CD4-positive, alpha-beta T cell (primary cell): ENCODE data around the gene CROCC2. TPM values are rescaled to one million over a fixed set of nuclear protein-coding genes. Genes with fewer than 3 reads are reported as not detected.

ENCODE experiments used
- ATAC-seq: fragments of 200-7000 bp; cut with Tn5 transposase; one replicate; pipeline ENCODE4 v1.10.0; 2022; ENCODE audit warnings: mild to moderate bottlenecking; ENCODE audit not compliant: poor library complexity
- CTCF ChIA-PET: fragments of 350-600 bp; sonication (Branson Sonifier 250); formaldehyde crosslinking; loops from one replicate; lab custom pipeline; 2021; ENCODE audit warnings: antibody characterized with exemption, inconsistent platforms; lab: Charles Lee
- POLR2A ChIA-PET: fragments of 350-600 bp; sonication (Branson Sonifier 250); formaldehyde crosslinking; loops from one replicate; lab custom pipeline; 2021; ENCODE audit warnings: antibody characterized with exemption, inconsistent platforms; lab: Charles Lee
- DNase-seq, 14 experiments: peaks; one replicate each; pipeline ENCODE4 v3.0.0-alpha.2; 2013 to 2020; ENCODE audit warnings: mixed read lengths in 2 of 14
- H3K27ac ChIP-seq, 2 donors: one replicate each; pipeline versions ENCODE4 v1.5.1 to v1.7.0; 2013; ENCODE audit warnings: low read length in 2 of 2, low read depth in 1 of 2, mild to moderate bottlenecking in 1 of 2
- H3K27me3 ChIP-seq, 2 experiments: 1 replicate in 1 of 2; 2 replicates in 1 of 2; pipeline versions ENCODE4 v1.6.1 to v1.7.0; 2013; ENCODE audit warnings: low read length in 2 of 2, control low read depth in 1 of 2, mild to moderate bottlenecking in 1 of 2, moderate library complexity in 1 of 2; ENCODE audit not compliant: insufficient read depth in 2 of 2, control insufficient read depth in 1 of 2
- H3K36me3 ChIP-seq: one replicate; pipeline ENCODE4 v1.6.1; 2013; ENCODE audit warnings: low read length, control low read depth; ENCODE audit not compliant: insufficient read depth
- H3K4me1 ChIP-seq: one replicate; pipeline ENCODE4 v1.6.1; 2013; ENCODE audit warnings: low read length, control low read depth; ENCODE audit not compliant: insufficient read depth
- H3K4me3 ChIP-seq: one replicate; pipeline ENCODE4 v1.5.1; 2013; ENCODE audit warnings: mild to moderate bottlenecking, low read length, moderate library complexity
- H3K9me3 ChIP-seq, 2 experiments: 1 replicate in 1 of 2; 2 replicates in 1 of 2; pipeline versions ENCODE4 v1.6.1 to v1.7.0; 2013; ENCODE audit warnings: low read length in 2 of 2, mild to moderate bottlenecking in 2 of 2, control low read depth in 1 of 2, moderate library complexity in 1 of 2; ENCODE audit not compliant: control insufficient read depth in 1 of 2, insufficient read depth in 1 of 2
- H3K27ac Mint-ChIP-seq: one replicate; pipeline ENCODE4 v1.8.0; 2020; ENCODE audit warnings: mixed read lengths
- H3K27me3 Mint-ChIP-seq: one replicate; pipeline ENCODE4 v1.8.0; 2021; ENCODE audit warnings: mixed read lengths
- H3K36me3 Mint-ChIP-seq: one replicate; pipeline ENCODE4 v1.8.0; 2021; ENCODE audit warnings: low read depth, mixed read lengths
- H3K4me1 Mint-ChIP-seq: one replicate; pipeline ENCODE4 v1.8.0; 2021; ENCODE audit warnings: low read depth, mixed read lengths
- H3K4me3 Mint-ChIP-seq: one replicate; pipeline ENCODE4 v1.8.0; 2020; ENCODE audit warnings: mild to moderate bottlenecking, mixed read lengths
- H3K9me3 Mint-ChIP-seq: one replicate; pipeline ENCODE4 v1.8.0; 2020; ENCODE audit warnings: mixed read lengths
- CTCF ChIP-seq: fragments of 200-600 bp; IDR thresholded peaks from one replicate; pipeline ENCODE4 v1.8.0; 2022; ENCODE audit warnings: antibody characterized with exemption, mild to moderate bottlenecking
- intact Hi-C, 2 experiments: fragments of 100-400 bp; cut with DNase I in 1 of 2; cut with micrococcal nuclease in 1 of 2; formaldehyde crosslinking; loops; one replicate each; pipeline versions ENCODE4 v1.15.1 to v1.9.0; 2023 to 2025; cut with DNase I, micrococcal nuclease
- total RNA-seq, 174 experiments: library from RNA in 2 of 174; stranded (reverse) in 2 of 174; gene quantifications; one replicate each; pipeline ENCODE4 v1.2.3 and lab custom pipeline; 2021 to 2026

Gene CROCC2
- total RNA-seq, 2 experiments from 2014 or later: not detected

GRCh38 chr2:241009601-241010530, 103.7 kb downstream of the CROCC2 start:
- peak overlapping the region; percentile 49 to 59 for H3K27ac ChIP-seq
- Mint-ChIP-seq H3K9me3 (peaks cover 10% of the 10 kb centered on the region), H3K27ac (peak overlapping the region; percentile 90), H3K36me3 (peaks cover 12% of the 10 kb centered on the region), H3K4me1 (peaks cover 39% of the 10 kb centered on the region), H3K27me3 (no peaks in the 10 kb centered on the region), H3K4me3 (peak overlapping the region; percentile 79)
- no peaks in the 10 kb centered on the region for H3K36me3 ChIP-seq
- peaks cover 44% of the 10 kb centered on the region for H3K4me1 ChIP-seq
- intact Hi-C loops: loop anchor here in 1 of 2 experiments (10.0 kb wide), 2 partner anchors 65 to 145 kb away; partner anchors contain the start of gene PPP1R7
- CTCF ChIA-PET: interaction anchor here (0.6 to 1.0 kb wide), 2 partner anchors 8 to 14 kb away, joined by 3 read pairs; no protein-coding TSS in a partner anchor
- DNase-seq (peak; percentile 24 to 73 (median 57)), ATAC-seq (peak; percentile 87)
- POLR2A ChIA-PET: interaction anchor here (0.7 to 2.0 kb wide), 8 partner anchors 12 to 423 kb away, joined by 3 to 7 read pairs (median 5); partner anchors contain the start of genes CAPN10, MTERF4 and PPP1R7
- no peak for TF ChIP-seq CTCF
- H3K9me3 ChIP-seq: peaks cover 7 to 17% of the 10 kb centered on the region in 2 experiments
- H3K27me3 ChIP-seq: peaks cover 0 to 3% of the 10 kb centered on the region in 2 experiments
- peak overlapping the region; percentile 34 for H3K4me3 ChIP-seq

GRCh38 chr2:241010531-241011295, 104.6 kb downstream of the CROCC2 start:
- H3K4me3 Mint-ChIP-seq: peak overlapping the region; percentile 79
- H3K4me3 ChIP-seq: peak overlapping the region; percentile 34
- CTCF ChIA-PET: interaction anchor here (0.6 to 1.0 kb wide), 2 partner anchors 9 to 13 kb away, joined by 3 read pairs; no protein-coding TSS in a partner anchor
- peaks cover 1 to 12% of the 10 kb centered on the region in 2 experiments for H3K9me3 ChIP-seq
- DNase-seq (peak in 2 of 14 experiments; percentile 9 to 31), ATAC-seq (no peak)
- intact Hi-C loops: loop anchor here in 1 of 2 experiments (10.0 kb wide), 2 partner anchors 64 to 144 kb away; partner anchors contain the start of gene PPP1R7
- no peaks in the 10 kb centered on the region for H3K36me3 ChIP-seq
- peaks cover 0 to 3% of the 10 kb centered on the region in 2 experiments for H3K27me3 ChIP-seq
- POLR2A ChIA-PET: interaction anchor here (0.7 to 2.0 kb wide), 6 partner anchors 13 to 424 kb away, joined by 3 to 7 read pairs (median 5); partner anchors contain the start of genes CAPN10, MTERF4 and PPP1R7
- H3K4me1 Mint-ChIP-seq: peaks cover 39% of the 10 kb centered on the region
- peaks cover 6% of the 10 kb centered on the region for H3K9me3 Mint-ChIP-seq
- no peak for TF ChIP-seq CTCF
- no peaks in the 10 kb centered on the region for H3K27me3 Mint-ChIP-seq
- H3K27ac ChIP-seq: peak overlapping the region in 1 of 2 donors; percentile 59
- peak overlapping the region; percentile 90 for H3K27ac Mint-ChIP-seq
- peaks cover 6% of the 10 kb centered on the region for H3K36me3 Mint-ChIP-seq
- H3K4me1 ChIP-seq: peaks cover 44% of the 10 kb centered on the region

- peaks cover 0 to 12% of the 10 kb centered on the region in 2 experiments for H3K9me3 ChIP-seq
- H3K27me3 ChIP-seq: peaks cover 0 to 3% of the 10 kb centered on the region in 2 experiments
- H3K27ac ChIP-seq: no peak overlapping the region
- Mint-ChIP-seq H3K27me3 (no peaks in the 10 kb centered on the region), H3K4me1 (peaks cover 38% of the 10 kb centered on the region), H3K4me3 (no peak overlapping the region), H3K27ac (peak overlapping the region; percentile 66), H3K36me3 (peaks cover under 1% of the 10 kb centered on the region), H3K9me3 (peaks cover under 1% of the 10 kb centered on the region)
- DNase-seq: peak in 1 of 14 experiments; percentile 10
- intact Hi-C loops: loop anchor here in 1 of 2 experiments (10.0 kb wide), 2 partner anchors 64 to 144 kb away; partner anchors contain the start of gene PPP1R7
- H3K4me3 ChIP-seq: no peak overlapping the region
- peaks cover 44% of the 10 kb centered on the region for H3K4me1 ChIP-seq
- no peaks in the 10 kb centered on the region for H3K36me3 ChIP-seq
- POLR2A ChIA-PET: no interaction called here
- CTCF ChIA-PET: no interaction called here
- no peak for TF ChIP-seq CTCF
- no peak for ATAC-seq
These were observed 105.1 kb downstream of the CROCC2 start for GRCh38 chr2:241011296-241011600.
